Esophagus squamous epithelium (tissue), 4 donors: ENCODE measurements around the gene ARHGEF3.

Experiments used
- POLR2A ChIP-seq, 4 donors: fragments of 450-650 bp; IDR thresholded peaks; one replicate each; pipeline ENCODE4 v1.6.1; 2017; ENCODE audit warnings: antibody characterized with exemption in 4 of 4, mild to moderate bottlenecking in 4 of 4, moderate library complexity in 3 of 4
- TF ChIP-seq, protein P1 (sequence below), 6 experiments: fragments of 450-650 bp in 4 of 6; fragments of 200-600 bp in 2 of 6; sonication (generic) in 2 of 6; IDR thresholded peaks; one replicate each; pipeline ENCODE4 v1.5.1; 2016 to 2019; ENCODE audit warnings: antibody characterized with exemption in 6 of 6, mild to moderate bottlenecking in 4 of 6, moderate library complexity in 4 of 6

DNA sequence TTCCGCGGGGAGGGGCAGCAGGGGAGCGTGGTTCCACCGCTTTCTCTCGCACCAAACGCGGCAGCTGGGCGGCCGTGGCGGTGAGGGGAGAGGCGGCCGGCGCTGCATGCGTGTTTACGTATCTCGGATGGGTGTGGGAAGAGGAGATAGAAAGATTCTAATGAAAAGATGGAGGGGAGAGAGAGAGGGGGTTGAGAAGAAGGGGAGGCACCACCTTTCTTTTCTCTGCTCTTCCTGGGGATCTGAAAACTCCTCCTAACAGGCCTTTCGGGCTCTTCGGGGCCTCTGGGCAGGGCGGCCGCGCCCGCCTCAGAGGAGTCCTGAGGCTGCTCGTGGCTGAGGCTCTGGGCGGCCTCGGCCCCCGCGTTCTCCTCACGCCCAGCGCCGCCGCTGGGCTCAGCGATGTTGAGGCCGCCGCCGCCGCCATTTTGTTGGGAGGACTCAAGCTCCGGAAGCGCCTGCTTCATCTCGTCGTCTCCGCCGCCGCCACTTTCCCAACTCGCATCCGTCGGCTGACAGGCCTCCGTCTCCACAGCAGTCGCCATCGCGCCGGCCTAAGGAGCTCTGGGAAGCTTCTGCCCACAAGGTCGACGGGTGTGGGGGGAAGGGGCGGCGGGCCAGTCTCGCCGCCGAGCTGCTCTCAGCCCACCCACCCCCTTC lies 119.2 kb downstream of the ARHGEF3 start:
- TF ChIP-seq POLR2A (IDR thresholded peaks at IDR 0.05), result peak in 2 of 4 donors; percentile 45 to 56
- TF ChIP-seq, protein P1, sequence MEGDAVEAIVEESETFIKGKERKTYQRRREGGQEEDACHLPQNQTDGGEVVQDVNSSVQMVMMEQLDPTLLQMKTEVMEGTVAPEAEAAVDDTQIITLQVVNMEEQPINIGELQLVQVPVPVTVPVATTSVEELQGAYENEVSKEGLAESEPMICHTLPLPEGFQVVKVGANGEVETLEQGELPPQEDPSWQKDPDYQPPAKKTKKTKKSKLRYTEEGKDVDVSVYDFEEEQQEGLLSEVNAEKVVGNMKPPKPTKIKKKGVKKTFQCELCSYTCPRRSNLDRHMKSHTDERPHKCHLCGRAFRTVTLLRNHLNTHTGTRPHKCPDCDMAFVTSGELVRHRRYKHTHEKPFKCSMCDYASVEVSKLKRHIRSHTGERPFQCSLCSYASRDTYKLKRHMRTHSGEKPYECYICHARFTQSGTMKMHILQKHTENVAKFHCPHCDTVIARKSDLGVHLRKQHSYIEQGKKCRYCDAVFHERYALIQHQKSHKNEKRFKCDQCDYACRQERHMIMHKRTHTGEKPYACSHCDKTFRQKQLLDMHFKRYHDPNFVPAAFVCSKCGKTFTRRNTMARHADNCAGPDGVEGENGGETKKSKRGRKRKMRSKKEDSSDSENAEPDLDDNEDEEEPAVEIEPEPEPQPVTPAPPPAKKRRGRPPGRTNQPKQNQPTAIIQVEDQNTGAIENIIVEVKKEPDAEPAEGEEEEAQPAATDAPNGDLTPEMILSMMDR (IDR thresholded peaks at IDR 0.05), result peak in 1 of 6 experiments; percentile 3
